Kidney epithelial cell (primary cell): ENCODE data around the gene OR5B3. TPM values are rescaled to one million over a fixed set of nuclear protein-coding genes. Genes with fewer than 3 reads are reported as not detected.

Experiments used
- DNase-seq: peaks from one replicate; pipeline ENCODE4 v3.0.0-alpha.2; 2010; ENCODE audit warnings: low read depth
- H3K27me3 ChIP-seq: 2 replicates; pipeline ENCODE4 v1.6.0; 2011; ENCODE audit warnings: low read length; ENCODE audit not compliant: control insufficient read depth, insufficient read depth
- H3K36me3 ChIP-seq: 2 replicates; pipeline ENCODE4 v1.5.1; 2011; ENCODE audit warnings: low read length; ENCODE audit not compliant: control insufficient read depth, insufficient read depth
- H3K4me3 ChIP-seq: 2 replicates; pipeline ENCODE4 v1.5.1; 2011; ENCODE audit warnings: low read depth, mild to moderate bottlenecking, control low read depth, low read length
- total RNA-seq: library from RNA; depleted of rRNA; stranded (reverse); fragments of >200 nt; gene quantifications from 2 replicates; pipeline ENCODE4 v1.2.3, GENCODE V29; 2015
- TF ChIP-seq, protein P1 (sequence below): IDR thresholded peaks from 2 replicates; pipeline ENCODE4 v1.5.1; 2011; ENCODE audit warnings: mild to moderate bottlenecking, moderate library complexity, low read length, control low read depth, inconsistent platforms; ENCODE audit not compliant: insufficient read depth, poor library complexity, severe bottlenecking

Gene OR5B3
- total RNA-seq, result not detected in 2 replicates

DNA sequence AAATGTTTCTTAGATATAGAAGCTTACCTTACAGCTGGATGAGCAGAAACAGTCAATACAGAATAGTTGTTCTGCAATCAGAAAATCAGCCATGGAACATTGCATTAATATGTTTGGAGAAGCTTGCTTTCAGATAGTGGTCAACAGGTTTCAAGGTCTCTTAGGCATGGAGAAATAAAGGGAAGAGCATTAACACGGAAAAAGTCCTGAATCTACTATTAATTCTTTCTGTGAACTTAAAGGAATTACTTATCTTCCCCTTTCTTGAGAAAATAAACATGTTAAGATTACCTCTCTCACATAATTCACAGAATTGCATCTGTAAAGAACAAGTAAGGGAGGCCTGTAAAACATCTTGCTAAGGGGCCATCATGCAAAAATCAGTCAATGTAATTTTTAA, at the start of gene OR5B3:
Gene OR5B3 (minus strand): TSS at position 101 of the 400 bp plus-strand sequence. CDS start 3,465 bp downstream, outside the sequence.
- Histone ChIP-seq H3K27me3 (no peaks in the 10 kb centered on the region), H3K4me3 (no peak within 1 kb of the TSS), H3K36me3 (no peaks in the 10 kb centered on the region)
- DNase-seq, result no peak
- TF ChIP-seq, protein P1, sequence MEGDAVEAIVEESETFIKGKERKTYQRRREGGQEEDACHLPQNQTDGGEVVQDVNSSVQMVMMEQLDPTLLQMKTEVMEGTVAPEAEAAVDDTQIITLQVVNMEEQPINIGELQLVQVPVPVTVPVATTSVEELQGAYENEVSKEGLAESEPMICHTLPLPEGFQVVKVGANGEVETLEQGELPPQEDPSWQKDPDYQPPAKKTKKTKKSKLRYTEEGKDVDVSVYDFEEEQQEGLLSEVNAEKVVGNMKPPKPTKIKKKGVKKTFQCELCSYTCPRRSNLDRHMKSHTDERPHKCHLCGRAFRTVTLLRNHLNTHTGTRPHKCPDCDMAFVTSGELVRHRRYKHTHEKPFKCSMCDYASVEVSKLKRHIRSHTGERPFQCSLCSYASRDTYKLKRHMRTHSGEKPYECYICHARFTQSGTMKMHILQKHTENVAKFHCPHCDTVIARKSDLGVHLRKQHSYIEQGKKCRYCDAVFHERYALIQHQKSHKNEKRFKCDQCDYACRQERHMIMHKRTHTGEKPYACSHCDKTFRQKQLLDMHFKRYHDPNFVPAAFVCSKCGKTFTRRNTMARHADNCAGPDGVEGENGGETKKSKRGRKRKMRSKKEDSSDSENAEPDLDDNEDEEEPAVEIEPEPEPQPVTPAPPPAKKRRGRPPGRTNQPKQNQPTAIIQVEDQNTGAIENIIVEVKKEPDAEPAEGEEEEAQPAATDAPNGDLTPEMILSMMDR, result no peak

DNA sequence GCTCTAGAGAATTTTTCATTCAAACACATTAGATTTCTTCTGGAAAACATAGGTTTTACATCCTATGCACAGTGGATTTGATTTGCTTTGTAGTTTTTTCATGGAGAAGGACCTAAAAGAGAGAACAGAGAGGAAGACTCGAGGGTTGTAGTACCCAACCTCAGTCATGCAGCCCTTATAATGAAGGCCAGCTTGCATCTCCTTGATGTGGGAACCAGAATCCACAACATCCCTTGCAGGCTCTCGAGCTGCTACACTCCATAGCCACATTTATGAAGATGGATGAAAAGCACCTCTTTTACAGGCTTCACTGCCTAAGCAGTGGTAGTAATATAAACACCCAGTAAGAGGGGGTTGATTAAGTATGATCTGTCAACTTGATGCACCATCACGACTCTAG, 44.9 kb upstream of the OR5B3 start:
- Histone ChIP-seq H3K4me3 (no peak overlapping the region), H3K27me3 (no peaks in the 10 kb centered on the region), H3K36me3 (no peaks in the 10 kb centered on the region)
- TF ChIP-seq, protein P1, result no peak
- DNase-seq, result no peak

DNA sequence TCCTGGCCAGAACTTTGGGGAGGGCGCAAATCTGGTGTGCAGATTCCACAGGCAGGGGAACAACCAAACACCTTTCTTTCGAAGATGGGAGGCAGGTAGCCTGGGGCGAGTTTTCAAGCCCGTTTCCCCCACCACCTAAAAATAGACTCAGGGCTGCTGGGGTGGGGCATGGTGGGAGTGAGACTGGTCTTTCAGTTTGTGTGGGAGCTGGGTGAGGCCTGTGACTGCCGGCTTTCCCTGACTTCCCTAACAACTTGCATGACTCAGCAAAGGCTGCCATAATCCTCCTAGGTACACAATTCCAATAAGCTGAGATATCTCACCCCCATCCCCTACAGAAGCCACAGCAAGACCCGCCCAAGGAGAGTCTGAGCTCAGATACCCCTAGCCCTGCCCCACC, 39.6 kb upstream of the OR5B3 start:
- TF ChIP-seq, protein P1, result no peak
- no peaks in the 10 kb centered on the region for H3K36me3 ChIP-seq
- DNase-seq, result no peak
- no peak overlapping the region for H3K4me3 ChIP-seq
- no peaks in the 10 kb centered on the region for H3K27me3 ChIP-seq

DNA sequence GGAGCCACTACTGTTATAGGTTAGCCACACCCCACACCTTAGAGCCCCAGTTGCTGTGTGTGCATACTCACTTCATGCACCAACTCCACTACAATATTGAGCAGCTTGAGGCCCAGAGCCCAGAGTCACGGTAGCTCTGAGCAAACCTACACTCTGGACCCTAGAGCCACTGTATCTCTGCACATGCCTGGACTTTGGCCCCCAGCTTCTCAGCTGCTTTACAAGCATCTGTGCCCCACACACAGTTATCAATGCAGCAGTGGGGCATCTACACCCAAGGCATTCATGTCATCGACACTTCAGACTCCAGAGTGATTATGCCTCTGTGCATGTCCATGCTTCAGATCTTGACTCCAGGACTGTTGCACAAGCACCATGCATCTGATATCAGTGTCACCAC, 37.6 kb upstream of the OR5B3 start:
- TF ChIP-seq, protein P1, result no peak
- Histone ChIP-seq H3K36me3 (no peaks in the 10 kb centered on the region), H3K27me3 (no peaks in the 10 kb centered on the region), H3K4me3 (no peak overlapping the region)
- DNase-seq, result no peak

DNA sequence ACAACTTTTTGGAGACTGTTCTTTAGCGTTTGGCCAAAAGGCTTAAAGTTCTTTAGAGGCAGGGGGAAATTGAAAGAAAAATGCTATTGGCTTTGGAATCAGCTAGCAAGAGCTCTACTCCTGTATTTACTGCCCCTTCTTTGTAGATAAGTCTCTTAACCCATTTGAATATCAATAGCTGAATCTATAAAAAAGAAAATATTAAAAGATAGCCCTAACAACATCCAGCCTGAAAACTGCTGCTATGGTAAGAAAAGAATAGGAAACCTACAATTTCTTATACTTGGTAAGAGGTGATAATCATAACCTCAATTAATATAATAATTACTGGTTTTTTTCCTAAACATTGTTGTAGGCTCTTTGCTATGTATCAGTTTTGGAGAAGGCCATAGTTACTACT, 35.5 kb upstream of the OR5B3 start, which contains the start of gene OR5B12:
Gene OR5B12 (minus strand): TSS at position 101 of the 400 bp plus-strand sequence. CDS start 2,085 bp downstream, outside the sequence.
- H3K27me3 ChIP-seq, result no peaks in the 10 kb centered on the region
- TF ChIP-seq, protein P1, result no peak
- no peak within 1 kb of the TSS for H3K4me3 ChIP-seq
- no peak for DNase-seq
- H3K36me3 ChIP-seq, result no peaks in the 10 kb centered on the region

DNA sequence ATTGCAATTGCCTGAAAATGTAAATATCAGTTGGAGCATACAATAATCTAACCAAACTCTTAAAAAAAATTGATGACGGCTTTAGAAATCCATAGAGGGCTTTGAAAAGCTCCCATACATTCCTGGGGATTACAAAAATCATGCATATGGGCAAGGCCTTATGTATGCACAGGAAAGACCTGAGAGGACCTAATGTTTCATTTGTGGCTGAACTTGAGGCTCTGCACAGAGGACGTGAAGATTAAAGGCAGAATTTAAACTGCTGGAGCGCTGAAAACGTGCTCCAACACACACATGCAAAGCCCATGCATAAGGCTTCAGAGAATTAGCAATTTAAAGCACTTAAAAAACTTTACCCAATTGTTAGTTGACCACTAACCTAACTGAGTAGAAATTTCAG, 31.8 kb upstream of the OR5B3 start:
- Histone ChIP-seq H3K4me3 (no peak overlapping the region), H3K36me3 (no peaks in the 10 kb centered on the region), H3K27me3 (no peaks in the 10 kb centered on the region)
- TF ChIP-seq, protein P1, result no peak
- no peak for DNase-seq
